Measurements from ENCODE around the gene LAD1.
A peak's percentile ranks its signal among the peaks of the same experiment; 100 is the strongest.

Gene LAD1

DNA sequence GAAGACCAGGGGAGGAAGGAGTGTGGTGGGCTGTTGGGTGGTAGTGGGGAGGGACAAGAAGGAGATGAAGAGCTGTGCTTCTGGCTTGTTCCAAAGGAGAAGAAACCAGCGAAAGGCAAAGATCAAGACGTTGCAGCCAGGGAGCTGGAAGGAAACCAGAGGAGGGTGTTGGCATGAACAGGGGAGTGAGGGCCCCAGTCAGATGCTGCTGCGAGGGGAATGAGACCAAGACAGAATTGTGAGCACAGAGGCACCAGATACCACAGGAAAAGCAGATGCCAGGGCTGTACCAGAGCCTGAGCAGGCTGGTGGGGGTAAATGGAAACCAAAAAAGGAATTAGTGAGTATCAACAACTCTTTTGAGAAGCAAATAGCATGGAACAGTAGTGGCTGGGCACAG, 6.0 kb downstream of the LAD1 start:
- TF ChIP-seq, protein P1, sequence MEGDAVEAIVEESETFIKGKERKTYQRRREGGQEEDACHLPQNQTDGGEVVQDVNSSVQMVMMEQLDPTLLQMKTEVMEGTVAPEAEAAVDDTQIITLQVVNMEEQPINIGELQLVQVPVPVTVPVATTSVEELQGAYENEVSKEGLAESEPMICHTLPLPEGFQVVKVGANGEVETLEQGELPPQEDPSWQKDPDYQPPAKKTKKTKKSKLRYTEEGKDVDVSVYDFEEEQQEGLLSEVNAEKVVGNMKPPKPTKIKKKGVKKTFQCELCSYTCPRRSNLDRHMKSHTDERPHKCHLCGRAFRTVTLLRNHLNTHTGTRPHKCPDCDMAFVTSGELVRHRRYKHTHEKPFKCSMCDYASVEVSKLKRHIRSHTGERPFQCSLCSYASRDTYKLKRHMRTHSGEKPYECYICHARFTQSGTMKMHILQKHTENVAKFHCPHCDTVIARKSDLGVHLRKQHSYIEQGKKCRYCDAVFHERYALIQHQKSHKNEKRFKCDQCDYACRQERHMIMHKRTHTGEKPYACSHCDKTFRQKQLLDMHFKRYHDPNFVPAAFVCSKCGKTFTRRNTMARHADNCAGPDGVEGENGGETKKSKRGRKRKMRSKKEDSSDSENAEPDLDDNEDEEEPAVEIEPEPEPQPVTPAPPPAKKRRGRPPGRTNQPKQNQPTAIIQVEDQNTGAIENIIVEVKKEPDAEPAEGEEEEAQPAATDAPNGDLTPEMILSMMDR (conservative IDR thresholded peaks at IDR 0.05; ENCODE audit: low read length), result no peak
- no peak for DNase-seq (ENCODE audit: low read depth)
- H3K4me3 ChIP-seq (ENCODE audit: low read length), result no peak overlapping the region

DNA sequence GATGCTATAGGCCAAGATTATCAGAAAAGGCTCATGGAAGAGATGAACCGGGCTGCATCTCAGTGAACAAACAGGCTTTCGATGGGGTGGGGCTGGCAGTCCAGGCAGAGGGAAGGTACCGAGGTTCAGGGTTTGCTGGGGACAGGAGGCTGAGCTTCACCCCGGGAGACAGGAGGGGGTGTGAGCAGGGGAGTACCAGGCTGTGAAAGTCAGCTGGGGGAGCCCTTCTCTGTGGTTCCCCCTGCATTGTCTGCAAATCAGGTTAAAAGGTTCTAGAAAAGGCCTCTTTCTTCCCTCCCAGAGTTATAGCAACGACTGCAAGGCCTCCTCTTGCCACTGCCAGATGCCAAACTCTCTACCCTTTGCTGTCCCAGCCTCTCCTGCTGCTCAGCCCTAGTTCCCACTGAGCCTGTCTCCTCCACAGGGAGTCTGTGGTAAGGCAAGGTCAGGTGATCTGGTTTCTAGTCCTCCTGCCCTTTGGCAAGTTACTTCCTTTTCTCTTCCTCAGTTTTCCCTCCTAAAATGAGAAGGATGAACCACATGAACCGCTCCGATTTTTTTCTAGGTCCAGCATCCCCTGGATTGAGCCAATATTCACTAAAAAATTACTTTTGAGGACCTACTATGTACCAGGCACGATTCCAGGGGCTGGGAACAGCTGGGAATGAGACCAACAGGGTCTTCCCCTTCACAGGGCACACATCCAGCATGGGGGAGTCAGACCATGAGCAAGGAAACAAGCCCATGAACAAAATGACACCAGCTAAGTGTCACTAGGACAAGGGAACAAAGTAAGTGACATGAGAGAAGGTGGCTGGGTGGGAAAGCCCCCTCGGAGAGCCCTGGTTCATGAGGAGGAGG, 7.2 kb downstream of the LAD1 start:
- no peak overlapping the region for H3K4me3 ChIP-seq (ENCODE audit: low read length)
- no peak for DNase-seq (ENCODE audit: low read depth)
- TF ChIP-seq, protein P1 (conservative IDR thresholded peaks at IDR 0.05; ENCODE audit: low read length), result no peak

DNA sequence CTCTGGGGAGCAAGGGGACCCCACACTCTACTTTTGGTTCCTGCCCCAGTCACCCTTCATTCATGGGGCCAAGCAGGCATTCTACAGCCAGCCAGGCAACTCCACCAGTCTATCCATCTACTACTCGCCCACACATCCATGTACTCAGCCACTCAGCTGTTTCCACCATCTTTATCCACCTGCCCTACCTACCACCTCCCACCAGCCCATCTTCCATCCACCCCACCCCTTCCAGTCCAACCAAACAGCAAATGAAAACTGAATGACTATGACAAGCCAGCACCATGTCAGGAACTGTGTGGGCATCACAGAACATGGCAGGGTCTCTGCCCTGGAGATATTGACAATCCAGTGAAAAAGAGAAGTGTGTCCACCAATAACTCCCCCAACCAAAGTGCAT, 7.9 kb downstream of the LAD1 start:
- DNase-seq (ENCODE audit: low read depth), result no peak
- H3K4me3 ChIP-seq (ENCODE audit: low read length), result no peak overlapping the region
- TF ChIP-seq, protein P1 (conservative IDR thresholded peaks at IDR 0.05; ENCODE audit: low read length), result no peak

DNA sequence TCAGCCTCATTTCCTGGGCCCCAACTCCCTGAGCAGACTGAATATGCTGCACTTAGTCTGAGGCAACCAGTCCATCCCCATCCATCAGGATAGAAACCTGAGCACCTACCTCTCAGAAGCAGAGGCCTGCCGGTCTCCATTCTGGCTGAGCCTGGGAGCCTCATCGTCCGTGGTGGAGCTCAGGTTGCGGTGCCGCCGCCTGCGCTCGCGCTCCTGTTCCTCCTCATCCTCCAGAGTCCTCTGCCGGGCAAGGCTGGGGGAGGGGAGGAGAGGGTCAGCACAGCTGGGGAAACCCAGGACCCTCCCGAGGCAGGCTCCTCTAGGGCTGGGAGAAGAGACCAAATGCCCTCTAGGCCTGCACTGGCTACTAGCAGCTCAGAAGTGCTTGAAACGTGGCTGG, 10.1 kb downstream of the LAD1 start:
- TF ChIP-seq, protein P1 (conservative IDR thresholded peaks at IDR 0.05; ENCODE audit: low read length), result no peak
- no peak overlapping the region for H3K4me3 ChIP-seq (ENCODE audit: low read length)

DNA sequence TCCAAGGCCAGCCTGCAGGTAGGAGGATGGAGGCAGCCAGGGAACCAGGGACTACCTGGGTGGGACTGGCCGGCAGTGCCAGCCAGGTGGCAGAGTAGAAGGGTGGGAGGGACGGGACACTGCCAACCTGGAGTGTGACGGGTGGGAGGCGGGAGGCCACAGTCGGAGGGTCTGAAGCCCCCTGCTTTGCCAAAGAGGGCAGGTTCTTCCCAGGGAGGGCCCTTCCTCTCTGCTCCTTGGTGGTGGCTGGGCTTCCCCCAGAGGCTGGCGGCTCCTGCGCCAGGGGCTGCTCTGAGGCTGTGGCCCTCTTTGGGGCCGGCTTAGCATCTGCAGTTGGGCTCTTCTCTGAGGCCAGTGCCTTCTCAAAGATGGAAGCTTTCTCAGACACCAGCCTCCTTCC, 12.9 kb downstream of the LAD1 start:
- H3K4me3 ChIP-seq (ENCODE audit: low read length), result no peak overlapping the region
- DNase-seq (ENCODE audit: low read depth), result no peak
- TF ChIP-seq, protein P1 (conservative IDR thresholded peaks at IDR 0.05; ENCODE audit: low read length), result no peak

More for the DNA sequence above, 10.1 kb downstream of the LAD1 start:
- DNase-seq (ENCODE audit: low read depth), result no peak

DNA sequence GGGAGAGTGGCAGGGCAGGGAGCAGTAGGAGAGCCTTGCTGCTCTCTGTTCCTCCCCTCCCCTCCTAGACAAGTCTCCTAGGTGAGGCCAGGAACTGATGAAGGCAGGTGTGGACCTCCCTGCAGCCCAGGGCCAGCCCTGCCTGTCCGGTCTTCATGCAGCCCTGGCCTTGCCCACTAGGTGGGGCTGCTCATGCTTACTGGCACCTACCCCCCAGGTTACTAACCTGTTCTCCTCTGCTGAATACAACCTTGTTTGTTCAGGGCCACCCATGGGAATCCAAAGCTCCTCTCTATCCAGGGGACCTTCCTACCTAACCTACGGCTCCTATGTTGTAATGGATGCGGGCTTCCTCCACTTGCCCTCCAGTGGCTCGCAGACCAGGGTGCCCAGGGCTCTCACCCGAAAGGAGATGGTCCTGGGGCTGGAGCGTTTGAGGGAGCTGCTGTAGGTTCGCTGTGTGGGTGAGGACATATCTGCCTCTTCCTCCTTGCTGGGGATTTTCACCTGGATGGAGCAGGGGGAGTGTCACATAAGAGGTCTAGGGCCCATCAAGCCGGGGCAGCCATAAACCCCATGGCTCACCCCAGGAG, 13.7 kb downstream of the LAD1 start:
- TF ChIP-seq, protein P1 (conservative IDR thresholded peaks at IDR 0.05; ENCODE audit: low read length), result peak; percentile 65
- DNase-seq (ENCODE audit: low read depth), result peak; percentile 5
- H3K4me3 ChIP-seq (ENCODE audit: low read length), result no peak overlapping the region

DNA sequence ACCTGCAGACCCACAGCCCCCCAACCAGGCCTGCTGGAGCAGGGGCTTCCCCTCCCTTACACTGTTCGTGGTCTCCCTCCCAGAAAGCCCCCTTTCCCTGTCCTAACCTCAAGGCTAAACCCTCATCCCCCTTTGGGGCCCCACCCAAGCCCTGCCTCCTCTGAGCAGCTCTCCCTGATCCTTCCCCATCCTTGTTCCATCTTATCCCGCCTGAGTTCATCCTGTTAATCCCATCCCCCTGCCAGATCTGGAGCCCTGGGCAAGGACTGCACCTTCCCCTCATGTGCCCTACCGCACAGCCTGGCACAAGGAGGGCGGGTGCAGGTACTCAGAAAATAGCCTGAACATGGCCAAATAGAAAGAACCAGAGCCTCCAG, 14.7 kb downstream of the LAD1 start:
- TF ChIP-seq, protein P1 (conservative IDR thresholded peaks at IDR 0.05; ENCODE audit: low read length), result no peak
- no peak for DNase-seq (ENCODE audit: low read depth)
- no peak overlapping the region for H3K4me3 ChIP-seq (ENCODE audit: low read length)
